ENCODE measurements around the gene GALNT9.

DNA sequence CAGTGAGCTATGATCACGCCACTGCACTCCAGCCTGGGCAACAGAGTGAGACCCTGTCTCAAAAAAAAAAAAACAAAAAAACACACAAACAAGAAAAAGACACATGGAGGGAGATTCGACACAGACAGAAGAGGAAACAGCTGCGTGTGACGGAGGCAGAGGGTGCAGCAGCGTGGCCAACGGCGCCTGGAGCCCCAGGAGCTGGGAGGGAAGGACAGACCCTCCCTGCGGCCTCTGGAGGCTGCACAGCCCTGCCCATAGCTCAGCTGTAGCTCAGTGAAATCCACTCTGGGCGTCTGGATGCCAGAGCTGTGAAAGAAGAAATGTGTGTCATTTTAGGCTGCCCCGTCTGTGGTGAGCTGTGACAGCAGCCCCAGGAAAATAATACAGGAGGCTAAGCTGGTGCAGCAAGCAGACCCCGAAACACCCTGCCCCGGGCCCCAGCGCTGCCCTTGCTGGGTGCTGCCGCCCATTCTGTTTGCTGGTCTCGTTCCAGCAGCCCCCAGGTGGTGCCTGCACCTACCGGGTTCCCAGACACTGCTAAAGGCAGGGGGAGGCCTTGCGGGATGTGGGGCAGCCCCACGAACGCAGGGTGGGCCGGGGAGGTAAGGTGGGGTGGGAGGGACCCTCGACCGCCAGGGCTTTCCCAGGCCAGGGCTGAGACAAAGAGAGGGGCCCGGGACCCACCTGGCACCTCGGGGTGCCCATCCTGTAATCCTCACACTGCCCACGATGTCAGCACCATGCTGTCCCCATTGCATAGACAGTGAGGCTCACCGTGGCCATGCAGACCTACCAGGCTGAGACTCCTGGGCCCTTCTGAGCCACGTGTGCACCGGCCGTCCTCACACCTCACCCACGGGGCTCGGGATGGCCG lies 21.2 kb downstream of the GALNT9 start:
- TF ChIP-seq POLR2AphosphoS5 (IDR thresholded peaks at IDR 0.05) (no peak), POLR2A (IDR thresholded peaks at IDR 0.05) (no peak), EP300 (IDR thresholded peaks at IDR 0.05) (no peak)
- TF ChIP-seq, protein P1, sequence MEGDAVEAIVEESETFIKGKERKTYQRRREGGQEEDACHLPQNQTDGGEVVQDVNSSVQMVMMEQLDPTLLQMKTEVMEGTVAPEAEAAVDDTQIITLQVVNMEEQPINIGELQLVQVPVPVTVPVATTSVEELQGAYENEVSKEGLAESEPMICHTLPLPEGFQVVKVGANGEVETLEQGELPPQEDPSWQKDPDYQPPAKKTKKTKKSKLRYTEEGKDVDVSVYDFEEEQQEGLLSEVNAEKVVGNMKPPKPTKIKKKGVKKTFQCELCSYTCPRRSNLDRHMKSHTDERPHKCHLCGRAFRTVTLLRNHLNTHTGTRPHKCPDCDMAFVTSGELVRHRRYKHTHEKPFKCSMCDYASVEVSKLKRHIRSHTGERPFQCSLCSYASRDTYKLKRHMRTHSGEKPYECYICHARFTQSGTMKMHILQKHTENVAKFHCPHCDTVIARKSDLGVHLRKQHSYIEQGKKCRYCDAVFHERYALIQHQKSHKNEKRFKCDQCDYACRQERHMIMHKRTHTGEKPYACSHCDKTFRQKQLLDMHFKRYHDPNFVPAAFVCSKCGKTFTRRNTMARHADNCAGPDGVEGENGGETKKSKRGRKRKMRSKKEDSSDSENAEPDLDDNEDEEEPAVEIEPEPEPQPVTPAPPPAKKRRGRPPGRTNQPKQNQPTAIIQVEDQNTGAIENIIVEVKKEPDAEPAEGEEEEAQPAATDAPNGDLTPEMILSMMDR (IDR thresholded peaks at IDR 0.05) = no peak

Measured in sigmoid colon (tissue), 4 donors.